ENCODE measurements around the gene SH3BP1. TPM values are rescaled to one million over a fixed set of nuclear protein-coding genes. Genes with fewer than 3 reads are reported as not detected.
A peak's percentile ranks its signal among the peaks of the same experiment; 100 is the strongest.
"Not testable (repeated sequence)": the region's sequence is repeated elsewhere in the genome, so short reads cannot be mapped to it uniquely, and the experiment has no call there.

SH3BP1 gene, protein sequence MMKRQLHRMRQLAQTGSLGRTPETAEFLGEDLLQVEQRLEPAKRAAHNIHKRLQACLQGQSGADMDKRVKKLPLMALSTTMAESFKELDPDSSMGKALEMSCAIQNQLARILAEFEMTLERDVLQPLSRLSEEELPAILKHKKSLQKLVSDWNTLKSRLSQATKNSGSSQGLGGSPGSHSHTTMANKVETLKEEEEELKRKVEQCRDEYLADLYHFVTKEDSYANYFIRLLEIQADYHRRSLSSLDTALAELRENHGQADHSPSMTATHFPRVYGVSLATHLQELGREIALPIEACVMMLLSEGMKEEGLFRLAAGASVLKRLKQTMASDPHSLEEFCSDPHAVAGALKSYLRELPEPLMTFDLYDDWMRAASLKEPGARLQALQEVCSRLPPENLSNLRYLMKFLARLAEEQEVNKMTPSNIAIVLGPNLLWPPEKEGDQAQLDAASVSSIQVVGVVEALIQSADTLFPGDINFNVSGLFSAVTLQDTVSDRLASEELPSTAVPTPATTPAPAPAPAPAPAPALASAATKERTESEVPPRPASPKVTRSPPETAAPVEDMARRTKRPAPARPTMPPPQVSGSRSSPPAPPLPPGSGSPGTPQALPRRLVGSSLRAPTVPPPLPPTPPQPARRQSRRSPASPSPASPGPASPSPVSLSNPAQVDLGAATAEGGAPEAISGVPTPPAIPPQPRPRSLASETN
- 10 to 100 TPM; 13.9 to 24.7 (median 24.1) TPM for polyA plus RNA-seq (ENCODE audit: insufficient read length in 3 of 3)
- long read RNA-seq, donor 1, result 0 reads
- long read RNA-seq, donor 2, partial matches to known transcripts, result 0 of 2 reads
- long read RNA-seq, donor 2, other reads (novel, unspliced or antisense), result 0 of 2 reads
- long read RNA-seq, donor 3, partial matches to known transcripts, result 0 of 1 reads
- long read RNA-seq, donor 3, other reads (novel, unspliced or antisense), result 0 of 1 reads
- long read RNA-seq, donor 4, partial matches to known transcripts, result 0 of 2 reads
- long read RNA-seq, donor 4, other reads (novel, unspliced or antisense), result 0 of 2 reads
- long read RNA-seq, donor 5, transcript SH3BP1-201 (18 exons, 2,854 nt), result major isoform, 5 of 7 reads
- long read RNA-seq, donor 5, partial matches to known transcripts, result 0 of 7 reads
- long read RNA-seq, donor 5, other reads (novel, unspliced or antisense), result 0 of 7 reads
- long read RNA-seq, donor 6, partial matches to known transcripts, result 0 of 1 reads
- long read RNA-seq, donor 6, other reads (novel, unspliced or antisense), result 0 of 1 reads
- long read RNA-seq, donor 7, partial matches to known transcripts, result 0 of 3 reads
- long read RNA-seq, donor 7, other reads (novel, unspliced or antisense), result 0 of 3 reads
- long read RNA-seq, donor 8, partial matches to known transcripts, result 0 of 3 reads
- long read RNA-seq, donor 8, other reads (novel, unspliced or antisense), result 0 of 3 reads
- long read RNA-seq, donor 9, partial matches to known transcripts, result 0 of 4 reads
- long read RNA-seq, donor 9, other reads (novel, unspliced or antisense), result 0 of 4 reads
- long read RNA-seq, donor 10, partial matches to known transcripts, result 0 of 3 reads
- long read RNA-seq, donor 10, other reads (novel, unspliced or antisense), result 0 of 3 reads
- long read RNA-seq, donor 11, partial matches to known transcripts, result 0 of 1 reads
- long read RNA-seq, donor 11, other reads (novel, unspliced or antisense), result 0 of 1 reads
- long read RNA-seq, donor 12, result 0 reads
- long read RNA-seq, donor 13, partial matches to known transcripts, result 0 of 4 reads
- long read RNA-seq, donor 13, other reads (novel, unspliced or antisense), result 0 of 4 reads
- long read RNA-seq, donor 14, partial matches to known transcripts, result 0 of 2 reads
- long read RNA-seq, donor 14, other reads (novel, unspliced or antisense), result 0 of 2 reads
- long read RNA-seq, donor 15, partial matches to known transcripts, result 0 of 1 reads
- long read RNA-seq, donor 15, other reads (novel, unspliced or antisense), result 0 of 1 reads
- long read RNA-seq, donor 16, transcript SH3BP1-201 (18 exons, 2,854 nt), result major isoform, 6 of 7 reads
- long read RNA-seq, donor 16, partial matches to known transcripts, result 0 of 7 reads
- long read RNA-seq, donor 16, other reads (novel, unspliced or antisense), result 0 of 7 reads

DNA sequence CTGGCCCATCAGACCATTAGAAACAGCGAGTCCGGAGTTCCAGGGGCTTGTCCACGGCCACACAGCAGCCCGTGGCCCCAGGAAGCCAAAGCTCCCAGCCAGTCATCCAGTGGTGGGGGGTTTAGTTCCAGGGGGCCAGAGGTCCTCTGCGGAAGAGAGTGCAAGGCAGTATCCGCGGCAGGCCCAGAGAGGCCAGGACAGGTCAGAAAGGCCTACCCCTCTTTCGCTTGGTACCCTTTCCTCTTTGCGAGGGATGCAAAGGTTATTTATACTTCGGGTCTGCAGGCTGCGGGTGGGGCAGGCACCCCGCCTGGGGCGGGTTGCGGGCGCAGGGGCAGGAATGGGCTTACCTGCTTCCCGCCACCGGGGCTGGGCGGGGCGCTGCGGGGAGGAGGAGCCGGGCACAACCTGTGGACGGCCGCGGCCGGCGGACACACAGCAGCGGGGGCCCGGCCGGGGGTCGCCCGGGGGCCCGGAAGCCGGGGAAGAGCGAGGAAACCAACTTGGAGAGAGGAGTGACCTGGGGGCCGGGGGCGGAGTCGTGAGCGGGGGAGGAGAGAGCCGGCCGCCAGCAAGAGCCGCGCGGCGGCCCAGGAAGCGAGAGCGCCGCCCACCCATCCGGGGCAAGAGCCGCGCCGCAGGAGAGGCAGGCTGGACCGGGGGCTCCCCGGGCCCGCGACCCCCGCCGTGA lies at the start of gene SH3BP1:
Gene SH3BP1 (plus strand): TSS at position 600 of the 691 bp plus-strand sequence. CDS start 119 bp downstream, outside the sequence.
- peak in 4 of 11 donors; percentile 58 to 66 (median 60) for DNase-seq (ENCODE audit: extremely low read depth in 1 of 11, low read depth in 9 of 11, low spot score in 4 of 11)

DNA sequence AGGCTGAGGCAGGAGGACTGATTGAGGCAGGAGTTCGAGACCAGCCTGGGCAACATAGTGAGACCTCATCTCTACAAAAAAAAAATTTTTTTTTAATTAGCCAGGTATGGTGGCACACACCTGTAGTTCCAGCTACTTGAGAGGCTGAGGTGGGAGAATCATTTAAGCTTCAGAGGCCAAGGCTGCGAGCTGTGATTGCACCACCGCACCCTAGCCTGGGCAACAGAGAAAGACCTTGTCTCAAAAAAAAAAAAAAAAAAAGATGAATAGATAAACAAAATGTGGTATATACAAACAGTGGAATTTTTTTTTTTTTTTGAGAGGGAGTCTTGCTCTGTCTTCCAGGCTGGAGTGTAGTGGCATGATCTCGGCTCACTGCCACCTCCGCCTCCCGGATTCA lies 48.4 kb upstream of the SH3BP1 start:
- DNase-seq (ENCODE audit: extremely low read depth in 1 of 11, low read depth in 9 of 11, low spot score in 4 of 11), result not testable (repeated sequence)

DNA sequence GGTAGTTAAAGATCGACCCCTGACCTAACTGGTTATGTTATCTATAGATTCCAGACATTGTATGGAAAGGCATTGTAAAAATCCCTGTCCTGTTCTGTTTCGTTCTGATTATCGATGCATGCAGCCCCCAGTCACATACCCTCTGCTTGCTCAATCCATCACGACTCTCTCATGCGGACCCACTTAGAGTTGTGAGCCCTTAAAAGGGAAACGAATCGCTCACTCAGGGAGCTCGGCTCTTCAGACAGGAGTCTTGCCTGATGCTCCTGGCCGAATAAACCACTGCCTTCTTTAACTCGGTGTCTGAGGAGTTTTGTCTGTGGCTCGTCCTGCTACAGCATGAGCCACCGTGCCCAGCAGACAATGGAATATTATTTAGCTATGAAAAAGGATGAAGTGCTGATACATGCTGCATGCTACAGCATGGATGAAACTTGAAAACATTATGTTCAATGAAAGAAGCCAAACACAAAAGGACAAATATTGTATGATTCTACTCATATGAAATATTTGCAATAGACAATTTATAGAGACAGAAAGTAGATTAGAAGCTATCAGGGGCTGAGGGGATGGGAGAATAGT lies 47.6 kb upstream of the SH3BP1 start:
- DNase-seq (ENCODE audit: extremely low read depth in 1 of 11, low read depth in 9 of 11, low spot score in 4 of 11), result no peak

- DNase-seq (ENCODE audit: extremely low read depth in 1 of 11, low read depth in 9 of 11, low spot score in 4 of 11), result no peak
Observed at GRCh38 chr22:37594237-37594636, 45.2 kb upstream of the SH3BP1 start.

GRCh38 chr22:37599153-37599552 lies 40.3 kb upstream of the SH3BP1 start:
- DNase-seq (ENCODE audit: extremely low read depth in 1 of 11, low read depth in 9 of 11, low spot score in 4 of 11), result no peak

DNA sequence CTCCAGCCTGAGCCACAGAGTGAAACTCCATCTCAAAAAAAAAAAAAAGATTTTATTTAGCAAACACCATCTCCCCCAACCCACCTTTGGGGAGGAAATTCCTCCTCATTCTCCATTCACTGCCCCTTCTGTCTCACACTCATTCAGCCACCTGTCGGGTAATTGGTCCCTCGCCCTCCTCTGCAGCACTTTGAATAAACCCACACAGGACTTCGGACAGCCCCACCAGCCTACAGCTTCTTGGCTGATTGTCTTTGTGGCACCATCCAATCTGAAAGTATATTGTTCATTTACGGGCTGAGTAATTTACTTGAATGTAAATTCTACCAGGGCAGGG lies 38.3 kb upstream of the SH3BP1 start:
- DNase-seq (ENCODE audit: extremely low read depth in 1 of 11, low read depth in 9 of 11, low spot score in 4 of 11), result no peak

- DNase-seq (ENCODE audit: extremely low read depth in 1 of 11, low read depth in 9 of 11, low spot score in 4 of 11), result peak in 3 of 11 donors; percentile 83 to 85 (median 84)
Observed at GRCh38 chr22:37601540-37602442, 37.7 kb upstream of the SH3BP1 start.

GRCh38 chr22:37602546-37603277 lies 36.8 kb upstream of the SH3BP1 start:
- DNase-seq (ENCODE audit: extremely low read depth in 1 of 11, low read depth in 9 of 11, low spot score in 4 of 11), result not testable (repeated sequence)

- DNase-seq (ENCODE audit: extremely low read depth in 1 of 11, low read depth in 9 of 11, low spot score in 4 of 11), result no peak
Observed at GRCh38 chr22:37604074-37604473, 35.4 kb upstream of the SH3BP1 start.

DNA sequence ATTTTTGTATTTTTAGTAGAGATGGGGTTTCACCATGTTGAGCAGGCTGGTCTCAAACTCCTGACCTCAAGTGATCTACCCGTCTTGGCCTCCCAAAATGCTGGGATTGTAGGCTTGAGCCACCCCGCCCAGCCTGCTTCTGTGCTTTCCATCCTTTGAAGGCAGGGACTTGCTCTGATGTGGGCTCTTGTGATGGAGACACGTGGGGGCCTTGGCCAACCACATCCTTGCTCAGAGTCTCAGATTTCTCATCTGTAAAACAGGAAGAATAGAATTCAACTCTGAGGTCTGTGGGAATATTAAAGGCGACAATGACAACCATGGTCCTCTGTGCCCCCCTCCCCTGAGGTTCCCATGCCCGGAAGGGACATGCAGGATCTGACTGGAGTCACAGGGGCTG lies 34.6 kb upstream of the SH3BP1 start:
- no peak for DNase-seq (ENCODE audit: extremely low read depth in 1 of 11, low read depth in 9 of 11, low spot score in 4 of 11)

DNA sequence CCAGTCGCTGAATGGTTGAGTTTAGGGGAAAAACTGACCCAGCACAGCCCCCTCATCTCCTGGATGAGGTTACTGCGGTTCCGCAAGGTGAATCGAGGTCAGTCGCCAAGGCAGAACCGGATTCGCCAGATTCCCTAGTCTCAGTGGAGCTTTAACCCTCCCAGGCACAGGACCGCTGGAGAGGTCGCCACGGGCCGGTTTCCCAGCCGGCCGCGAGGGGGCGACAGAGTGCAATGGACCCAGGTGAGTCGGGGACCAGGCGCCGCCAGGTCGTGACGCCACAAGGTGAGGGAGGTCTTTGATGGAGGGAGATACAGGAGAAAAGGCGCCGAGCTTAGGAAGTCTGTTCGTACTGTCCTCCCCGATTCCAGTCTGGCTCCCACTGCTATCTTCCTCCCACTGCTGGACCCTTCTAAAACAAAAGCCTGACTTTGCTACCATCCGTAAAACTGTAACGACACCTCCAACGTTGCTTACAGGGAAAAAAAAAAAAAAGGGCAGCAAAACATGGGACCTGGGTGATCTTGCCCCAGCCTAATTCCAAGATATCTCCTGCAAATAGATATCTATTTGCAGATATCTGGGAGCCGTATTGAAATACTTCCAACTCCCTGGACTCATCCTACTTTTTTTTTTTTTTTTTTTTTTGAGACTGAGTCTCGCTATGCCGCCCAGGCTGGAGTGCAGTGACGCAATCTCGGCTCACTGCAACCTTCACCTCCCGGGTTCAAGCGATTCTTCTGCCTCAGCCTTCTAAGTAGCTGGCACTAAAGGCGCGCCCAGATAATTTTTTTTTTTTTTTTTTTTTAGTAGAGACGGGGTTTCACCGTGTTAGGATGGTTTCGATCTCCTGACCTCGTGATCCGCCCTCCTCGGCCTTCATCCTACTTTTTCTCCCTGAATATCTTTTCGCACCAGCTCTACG lies 32.2 kb upstream of the SH3BP1 start:
- peak in 8 of 11 donors; percentile 80 to 87 (median 83) for DNase-seq (ENCODE audit: extremely low read depth in 1 of 11, low read depth in 9 of 11, low spot score in 4 of 11)

DNA sequence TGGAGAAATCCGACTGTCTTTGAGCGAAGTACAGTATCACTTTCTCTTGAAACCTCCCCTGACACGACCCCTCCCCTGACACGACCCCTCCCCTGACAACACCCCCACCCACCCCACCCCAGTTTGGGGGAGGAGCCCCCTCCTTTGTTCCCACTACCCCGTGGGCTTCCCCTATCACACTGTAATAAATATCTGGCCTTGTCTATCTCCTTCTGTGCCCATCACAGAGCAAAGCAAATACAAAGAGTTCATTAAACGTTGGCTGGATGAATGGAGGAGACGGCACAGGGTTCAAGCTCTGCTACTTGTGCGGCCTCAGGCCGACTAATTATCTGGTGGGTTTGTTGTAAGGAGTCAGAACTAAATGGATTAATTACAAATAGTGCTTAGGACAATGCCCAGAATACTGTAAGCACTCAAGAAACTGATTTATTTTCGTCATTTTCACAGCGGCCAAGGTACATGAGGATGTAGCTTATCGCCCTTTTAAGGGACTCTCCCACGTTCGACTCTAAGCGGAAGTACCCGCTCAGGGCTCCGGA lies 31.5 kb upstream of the SH3BP1 start:
- DNase-seq (ENCODE audit: extremely low read depth in 1 of 11, low read depth in 9 of 11, low spot score in 4 of 11), result no peak

DNA sequence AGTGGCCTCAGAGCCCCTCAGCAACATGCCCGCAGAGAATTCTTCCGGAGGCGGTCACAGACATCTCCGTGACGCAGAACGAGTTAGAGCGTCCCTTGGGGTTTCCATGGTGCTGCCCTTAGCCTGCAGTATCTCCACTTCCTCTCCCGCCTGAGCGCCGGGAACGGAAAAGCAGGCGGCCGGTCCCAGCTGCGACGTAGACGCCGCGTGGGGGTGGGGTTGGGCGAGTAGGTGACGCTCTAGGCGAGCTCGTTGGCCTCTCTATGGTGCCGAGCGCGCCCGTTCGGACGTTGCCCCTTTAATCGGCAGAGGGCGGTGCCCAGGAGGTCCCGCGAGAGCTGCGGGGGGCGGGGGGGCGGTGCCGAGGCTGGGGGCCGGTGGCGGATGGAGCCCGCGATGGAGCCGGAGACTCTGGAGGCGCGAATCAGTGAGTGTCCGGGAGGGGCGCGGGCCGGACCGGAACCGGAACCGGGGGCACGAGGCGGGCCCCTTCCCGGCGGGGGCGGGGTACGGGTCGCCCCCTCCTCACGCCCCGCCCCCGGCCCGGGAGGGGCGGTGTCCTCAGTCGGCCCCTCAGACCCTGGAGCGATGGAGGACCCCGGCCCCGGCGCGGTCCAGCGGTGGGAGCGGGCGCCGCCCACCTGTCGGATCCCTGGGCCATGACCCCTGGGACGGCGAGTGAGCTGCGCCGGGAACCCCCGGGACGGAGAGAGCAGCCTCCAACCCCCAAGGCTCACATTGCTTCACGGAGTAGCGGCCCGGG lies 30.8 kb upstream of the SH3BP1 start, which contains the start of gene GGA1:
Gene GGA1 (plus strand): TSS at position 358 of the 763 bp plus-strand sequence. CDS start 27 bp downstream, at position 385.
- peak; percentile 88 to 96 (median 94) for DNase-seq (ENCODE audit: extremely low read depth in 1 of 11, low read depth in 9 of 11, low spot score in 4 of 11)
